ENCODE measurements around the gene CA6.

- TF ChIP-seq CTCF (IDR thresholded peaks at IDR 0.05), result no peak
- no peak for TF ChIP-seq POLR2AphosphoS5 (IDR thresholded peaks at IDR 0.05; ENCODE audit: insufficient read depth in 1 of 2, low read depth in 1 of 2)
- no peak for TF ChIP-seq POLR2A (IDR thresholded peaks at IDR 0.05)
Measured at GRCh38 chr1:9014475-9015375, 69.1 kb downstream of the CA6 start.
